ENCODE results near the gene CCDC80. TPM values are rescaled to one million over a fixed set of nuclear protein-coding genes. Genes with fewer than 3 reads are reported as not detected.

The CCDC80 gene
- total and polyA plus RNA-seq, 9 of the 15 experiments (the other 6 are each of a cell fraction or from before 2014, with no cell fraction given): 0.17 to 2.0 (median 1.1) TPM

- TF ChIP-seq, protein P1, sequence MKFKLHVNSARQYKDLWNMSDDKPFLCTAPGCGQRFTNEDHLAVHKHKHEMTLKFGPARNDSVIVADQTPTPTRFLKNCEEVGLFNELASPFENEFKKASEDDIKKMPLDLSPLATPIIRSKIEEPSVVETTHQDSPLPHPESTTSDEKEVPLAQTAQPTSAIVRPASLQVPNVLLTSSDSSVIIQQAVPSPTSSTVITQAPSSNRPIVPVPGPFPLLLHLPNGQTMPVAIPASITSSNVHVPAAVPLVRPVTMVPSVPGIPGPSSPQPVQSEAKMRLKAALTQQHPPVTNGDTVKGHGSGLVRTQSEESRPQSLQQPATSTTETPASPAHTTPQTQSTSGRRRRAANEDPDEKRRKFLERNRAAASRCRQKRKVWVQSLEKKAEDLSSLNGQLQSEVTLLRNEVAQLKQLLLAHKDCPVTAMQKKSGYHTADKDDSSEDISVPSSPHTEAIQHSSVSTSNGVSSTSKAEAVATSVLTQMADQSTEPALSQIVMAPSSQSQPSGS (CRISPR knock-in tag; IDR thresholded peaks at IDR 0.05): no peak
- TF ChIP-seq ELF1 (tag; IDR thresholded peaks at IDR 0.05): peak; percentile 97
- no peak for TF ChIP-seq ZNF311 (CRISPR knock-in tag; IDR thresholded peaks at IDR 0.05)
- peak; percentile 77 for TF ChIP-seq POLR2H (tag; IDR thresholded peaks at IDR 0.05; ENCODE audit: low read depth)
- TF ChIP-seq BRD4 (IDR thresholded peaks at IDR 0.05): no peak
- TF ChIP-seq ESRRA (IDR thresholded peaks at IDR 0.05; ENCODE audit: borderline replicate concordance, low read depth): 0 out of 2 replicates have a peak, but pooled peaks have one; percentile 14
- peak; percentile 79; the same call in 1 of the 2 replicates for TF ChIP-seq ZBTB1 (CRISPR knock-in tag; IDR thresholded peaks at IDR 0.05; ENCODE audit: borderline replicate concordance, low read depth)
- peak; percentile 52; the same call in 1 of the 2 replicates for TF ChIP-seq HLTF (IDR thresholded peaks at IDR 0.05)
- TF ChIP-seq ZSCAN32 (CRISPR knock-in tag; IDR thresholded peaks at IDR 0.05): no peak
- TF ChIP-seq TAF9B (IDR thresholded peaks at IDR 0.05; ENCODE audit: partially characterized antibody): peak; percentile 76
- TF ChIP-seq ZNF830 (CRISPR knock-in tag; IDR thresholded peaks at IDR 0.05): no peak
- peak; percentile 84 for TF ChIP-seq C11orf30 (IDR thresholded peaks at IDR 0.05; ENCODE audit: low read depth)
- TF ChIP-seq CCAR2 (IDR thresholded peaks at IDR 0.05; ENCODE audit: low read depth, low read length): no peak
- 0 out of 2 replicates have a peak, but pooled peaks have one; percentile 36 for TF ChIP-seq ATF6 (CRISPR knock-in tag; IDR thresholded peaks at IDR 0.05)
- peak in 2 of 3 experiments; percentile 15 to 33 for TF ChIP-seq YY1 (IDR thresholded peaks at IDR 0.05; ENCODE audit: borderline replicate concordance in 1 of 3, control insufficient read depth in 1 of 3, extremely low read depth in 1 of 3, insufficient read depth in 3 of 3, insufficient read length in 1 of 3, insufficient replicate concordance in 2 of 3, low read depth in 1 of 3, low read length in 2 of 3)
- peak; percentile 60; the same call in 1 of the 2 replicates for TF ChIP-seq MYC (IDR thresholded peaks at IDR 0.05; ENCODE audit: low read depth, low read length)
- no peak for TF ChIP-seq MYC (CRISPR knock-in tag; IDR thresholded peaks at IDR 0.05; ENCODE audit: borderline replicate concordance, low read depth)
- TF ChIP-seq KLF13 (tag; IDR thresholded peaks at IDR 0.05; ENCODE audit: borderline replicate concordance, low read depth): peak; percentile 58
- TF ChIP-seq, protein P2, sequence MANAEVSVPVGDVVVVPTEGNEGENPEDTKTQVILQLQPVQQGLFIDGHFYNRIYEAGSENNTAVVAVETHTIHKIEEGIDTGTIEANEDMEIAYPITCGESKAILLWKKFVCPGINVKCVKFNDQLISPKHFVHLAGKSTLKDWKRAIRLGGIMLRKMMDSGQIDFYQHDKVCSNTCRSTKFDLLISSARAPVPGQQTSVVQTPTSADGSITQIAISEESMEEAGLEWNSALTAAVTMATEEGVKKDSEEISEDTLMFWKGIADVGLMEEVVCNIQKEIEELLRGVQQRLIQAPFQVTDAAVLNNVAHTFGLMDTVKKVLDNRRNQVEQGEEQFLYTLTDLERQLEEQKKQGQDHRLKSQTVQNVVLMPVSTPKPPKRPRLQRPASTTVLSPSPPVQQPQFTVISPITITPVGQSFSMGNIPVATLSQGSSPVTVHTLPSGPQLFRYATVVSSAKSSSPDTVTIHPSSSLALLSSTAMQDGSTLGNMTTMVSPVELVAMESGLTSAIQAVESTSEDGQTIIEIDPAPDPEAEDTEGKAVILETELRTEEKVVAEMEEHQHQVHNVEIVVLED (CRISPR knock-in tag; IDR thresholded peaks at IDR 0.05): peak; percentile 90
- peak; percentile 65 for TF ChIP-seq FOXJ2 (tag; IDR thresholded peaks at IDR 0.05)
- TF ChIP-seq PHF21A (IDR thresholded peaks at IDR 0.05; ENCODE audit: borderline replicate concordance, low read depth): peak; percentile 98
- no peak for TF ChIP-seq HNRNPK (IDR thresholded peaks at IDR 0.05; ENCODE audit: low read depth, low read length, poor library complexity, severe bottlenecking)
- peak; percentile 86 for TF ChIP-seq GABPA (tag; conservative IDR thresholded peaks at IDR 0.05; ENCODE audit: low read depth)
Measured at GRCh38 chr3:112561734-112562529, 79.0 kb downstream of the CCDC80 start, which contains the start of the genes ATG3 and SLC35A5 (continued).

All from K562 (cell line).